IMR-90 (cell line): ENCODE data around the gene MTERF2. TPM values are rescaled to one million over a fixed set of nuclear protein-coding genes. Genes with fewer than 3 reads are reported as not detected.

Experiments used
- ATAC-seq: fragments of 200-7000 bp; cut with Tn5 transposase; 2 replicates; pipeline ENCODE4 v1.9.1; 2020; ENCODE audit warnings: low read depth, mild to moderate bottlenecking, moderate library complexity
- BruUV-seq: library from RNA; stranded (reverse); fragments of 400-500 nt; replicated peaks from 2 replicates; lab custom pipeline; 2021; lab: Mats Ljungman, UMichigan
- CTCF ChIA-PET: fragments of 300-600 bp; formaldehyde crosslinking; extraction: SDS; loops from one replicate; lab custom pipeline; 2021; ENCODE audit warnings: antibody characterized with exemption; lab: Yijun Ruan, JAX
- POLR2A ChIA-PET: fragments of 300-600 bp; sonication (Branson Sonifier 250); formaldehyde crosslinking; loops from one replicate; lab custom pipeline; 2022; ENCODE audit warnings: antibody characterized with exemption; ENCODE audit not compliant: unreplicated experiment; lab: Charles Lee
- DNase-seq: peaks from one replicate; pipeline ENCODE4 v3.0.0; 2013
- H2AFZ ChIP-seq: replicated peaks from 2 replicates; pipeline ENCODE3; 2013; ENCODE audit warnings: low read length, mild to moderate bottlenecking; ENCODE audit not compliant: poor library complexity
- H2AK5ac ChIP-seq: 2 replicates; pipeline ENCODE4 v1.6.1; 2013; ENCODE audit warnings: low read depth, low read length, inconsistent platforms
- H2AK9ac ChIP-seq: replicated peaks from 2 replicates; pipeline ENCODE3; 2013; ENCODE audit warnings: mild to moderate bottlenecking, low read depth, low read length, moderate library complexity; ENCODE audit not compliant: poor library complexity
- H2BK120ac ChIP-seq: 2 replicates; pipeline ENCODE4 v1.6.1; 2013; ENCODE audit warnings: low read depth, low read length, inconsistent platforms
- H2BK15ac ChIP-seq: 3 replicates; pipeline ENCODE4 v1.6.1; 2013; ENCODE audit warnings: low read depth, low read length, inconsistent platforms
- H2BK20ac ChIP-seq: 2 replicates; pipeline ENCODE4 v1.6.1; 2013; ENCODE audit warnings: low read depth, mild to moderate bottlenecking, inconsistent platforms, low read length, moderate library complexity
- H2BK5ac ChIP-seq: 2 replicates; pipeline ENCODE4 v1.6.1; 2013; ENCODE audit warnings: mild to moderate bottlenecking, low read depth, low read length, inconsistent platforms; ENCODE audit not compliant: poor library complexity, severe bottlenecking
- H3K14ac ChIP-seq: replicated peaks from 2 replicates; pipeline ENCODE4 v1.6.1; 2013; ENCODE audit warnings: low read depth, low read length, inconsistent platforms
- H3K18ac ChIP-seq: 2 replicates; pipeline ENCODE4 v1.6.1; 2013; ENCODE audit warnings: low read depth, low read length, control low read depth
- H3K23ac ChIP-seq: 2 replicates; pipeline ENCODE4 v1.6.1; 2013; ENCODE audit warnings: low read depth, low read length, inconsistent platforms
- H3K27ac ChIP-seq: 2 replicates; pipeline ENCODE4 v1.5.1; 2013; ENCODE audit warnings: mild to moderate bottlenecking, control low read depth, low read length; ENCODE audit not compliant: insufficient read depth
- H3K27me3 ChIP-seq: 2 replicates; pipeline ENCODE4 v1.6.1; 2013; ENCODE audit warnings: low read length; ENCODE audit not compliant: control insufficient read depth, insufficient read depth
- H3K36me3 ChIP-seq: 2 replicates; pipeline ENCODE4 v1.6.1; 2013; ENCODE audit warnings: low read length, mixed read lengths; ENCODE audit not compliant: control insufficient read depth, insufficient read depth
- H3K4ac ChIP-seq: 2 replicates; pipeline ENCODE4 v1.6.1; 2013; ENCODE audit warnings: low read depth, low read length, inconsistent platforms
- H3K4me1 ChIP-seq: 2 replicates; pipeline ENCODE4 v1.6.1; 2013; ENCODE audit warnings: low read length, mixed read lengths; ENCODE audit not compliant: control insufficient read depth, insufficient read depth
- H3K4me2 ChIP-seq: 2 replicates; pipeline ENCODE4 v1.6.1; 2013; ENCODE audit warnings: low read depth, mild to moderate bottlenecking, control low read depth, low read length, moderate library complexity
- H3K4me3 ChIP-seq: 2 replicates; pipeline ENCODE4 v1.5.1; 2013; ENCODE audit warnings: low read depth, mild to moderate bottlenecking, control low read depth, low read length, moderate library complexity; ENCODE audit not compliant: insufficient read depth
- H3K56ac ChIP-seq: 2 replicates; pipeline ENCODE4 v1.6.1; 2013; ENCODE audit warnings: low read length, inconsistent platforms; ENCODE audit not compliant: insufficient read depth; ENCODE audit errors: extremely low read depth
- H3K79me1 ChIP-seq, 2 experiments: 2 replicates each; pipeline ENCODE4 v1.6.1; 2013; ENCODE audit warnings: low read length in 2 of 2, inconsistent platforms in 1 of 2, low read depth in 1 of 2
- H3K9ac ChIP-seq: 2 replicates; pipeline ENCODE4 v1.6.1; 2013; ENCODE audit warnings: low read depth, low read length, control low read depth
- H3K9me1 ChIP-seq: 2 replicates; pipeline ENCODE4 v1.6.1; 2013; ENCODE audit warnings: low read length, inconsistent platforms; ENCODE audit not compliant: insufficient read depth
- H3K9me3 ChIP-seq: 2 replicates; pipeline ENCODE4 v1.6.1; 2013; ENCODE audit warnings: low read length; ENCODE audit not compliant: control insufficient read depth, insufficient read depth
- H4K20me1 ChIP-seq: 2 replicates; pipeline ENCODE4 v1.6.1; 2013; ENCODE audit warnings: low read length, inconsistent platforms; ENCODE audit not compliant: insufficient read depth
- H4K5ac ChIP-seq: 2 replicates; pipeline ENCODE4 v1.6.1; 2013; ENCODE audit warnings: mild to moderate bottlenecking, low read depth, low read length, control low read depth
- H4K8ac ChIP-seq, 2 experiments: 2 replicates each; pipeline ENCODE4 v1.6.1; 2013; ENCODE audit warnings: low read depth in 2 of 2, low read length in 2 of 2, control low read depth in 1 of 2, inconsistent platforms in 1 of 2
- H4K91ac ChIP-seq: 2 replicates; pipeline ENCODE4 v1.6.1; 2013; ENCODE audit warnings: low read depth, low read length, inconsistent platforms; ENCODE audit not compliant: insufficient read depth
- BHLHE40 ChIP-seq: fragments of 150-350 bp; IDR thresholded peaks from 2 replicates; pipeline ENCODE4 v1.6.1; 2016; ENCODE audit warnings: mild to moderate bottlenecking, low read depth, low read length
- CEBPB ChIP-seq: IDR thresholded peaks from 2 replicates; pipeline ENCODE4 v1.6.1; 2012; ENCODE audit warnings: low read depth, low read length, improper control_type of control experiment
- CHD1 ChIP-seq: IDR thresholded peaks from 2 replicates; pipeline ENCODE4 v1.6.1; 2012; ENCODE audit warnings: low read depth, low read length, improper control_type of control experiment
- CTCF ChIP-seq: conservative IDR thresholded peaks from 2 replicates; pipeline ENCODE4 v1.5.1; 2012; ENCODE audit warnings: mild to moderate bottlenecking, low read depth, low read length, improper control_type of control experiment
- ELK1 ChIP-seq: fragments of 150-350 bp; IDR thresholded peaks from 2 replicates; pipeline ENCODE4 v1.6.1; 2016; ENCODE audit warnings: low read depth, mild to moderate bottlenecking, low read length, moderate library complexity, borderline replicate concordance
- FOS ChIP-seq: fragments of 150-350 bp; IDR thresholded peaks from 2 replicates; pipeline ENCODE4 v1.6.1; 2016; ENCODE audit warnings: low read depth, low read length
- MAFK ChIP-seq: IDR thresholded peaks from 2 replicates; pipeline ENCODE4 v1.6.1; 2012; ENCODE audit warnings: low read depth, low read length, improper control_type of control experiment
- MXI1 ChIP-seq: IDR thresholded peaks from 2 replicates; pipeline ENCODE4 v1.6.1; 2012; ENCODE audit warnings: low read depth, mild to moderate bottlenecking, low read length, moderate library complexity, borderline replicate concordance
- RCOR1 ChIP-seq: IDR thresholded peaks from 2 replicates; pipeline ENCODE4 v1.6.1; 2012; ENCODE audit warnings: mild to moderate bottlenecking, low read length, improper control_type of control experiment; ENCODE audit not compliant: insufficient replicate concordance
- RFX5 ChIP-seq: IDR thresholded peaks from 2 replicates; pipeline ENCODE4 v1.8.0; 2012; ENCODE audit warnings: low read depth, mild to moderate bottlenecking, low read length, moderate library complexity
- USF2 ChIP-seq: fragments of 150-350 bp; IDR thresholded peaks from 2 replicates; pipeline ENCODE4 v1.6.1; 2017; ENCODE audit warnings: mild to moderate bottlenecking, antibody characterized with exemption, low read length, low read depth
- WGBS, 2 experiments: methylation state at CpG; one replicate each; pipeline versions ENCODE4 v1.1.5 to v1.1.7; 2013; ENCODE audit warnings: missing lambda C conversion rate in 2 of 2; ENCODE audit not compliant: insufficient read length in 1 of 2; ENCODE audit errors: extremely low coverage in 2 of 2; 5-methylcytosine and 5-hydroxymethylcytosine counted together
- dilution Hi-C: fragments of 300-500 bp; cut with HindIII; formaldehyde crosslinking; loops from one replicate; pipeline ENCODE4 v1.14.3; 2018; ENCODE audit warnings: low sequenced_read_pairs; ENCODE audit not compliant: unreplicated experiment
- in situ Hi-C: fragments of 300-500 bp; cut with MboI; formaldehyde crosslinking; loops from 3 replicates; pipeline ENCODE4 v1.14.3; 2019; ENCODE audit warnings: low sequenced_read_pairs, inconsistent platforms, mixed read lengths
- intact Hi-C: fragments of 100-400 bp; cut with micrococcal nuclease; formaldehyde crosslinking; loops from 2 replicates; pipeline ENCODE4 v1.10.0; 2022
- polyA plus RNA-seq, 3 experiments: library from polyadenylated mRNA; depleted of rRNA; stranded (reverse); fragments of >200 nt; gene quantifications; 2 replicates each; pipeline ENCODE4 v1.2.3, GENCODE V29; 2012; ENCODE audit warnings: low replicate concordance in 1 of 3
- total RNA-seq: library from RNA; depleted of rRNA; stranded (reverse); fragments of >200 nt; gene quantifications from 2 replicates; pipeline ENCODE4 v1.2.3, GENCODE V29; 2012

The MTERF2 gene
- total and polyA plus RNA-seq, 2 of the 4 experiments (the other 2 are of a cell fraction): 3.0 to 3.8 TPM

GRCh38 chr12:107014055-107014454, 27.1 kb upstream of the MTERF2 start:
- Histone ChIP-seq H4K5ac (no peak overlapping the region), H3K23ac (no peak overlapping the region), H3K4ac (no peak overlapping the region), H3K27me3 (no peaks in the 10 kb centered on the region), H4K91ac (no peak overlapping the region), H3K18ac (no peak overlapping the region), H3K9ac (no peak overlapping the region), H3K4me3 (no peak overlapping the region), H4K20me1 (no peaks in the 10 kb centered on the region), H3K27ac (no peak overlapping the region), H3K36me3 (peaks cover 1% of the 10 kb centered on the region; the same call in 1 of the 2 replicates), H4K8ac (no peak overlapping the region), H2BK5ac (no peak overlapping the region), H3K4me2 (no peak overlapping the region), H2BK20ac (no peak overlapping the region), H2AFZ (no peak overlapping the region), H3K14ac (no peak overlapping the region), H2AK5ac (no peak overlapping the region), H3K9me3 (no peaks in the 10 kb centered on the region), H3K9me1 (no peaks in the 10 kb centered on the region), H3K4me1 (no peaks in the 10 kb centered on the region), H3K56ac (no peak overlapping the region), H2BK120ac (no peak overlapping the region), H2AK9ac (no peak overlapping the region), H2BK15ac (no peak overlapping the region), H3K79me1 (peaks cover 0 to 2% of the 10 kb centered on the region in 2 experiments; a peak in 3 of 4 replicates)
- WGBS, 2 experiments: no CpG with 5 or more reads among the region's 3 CpGs
- intact Hi-C loops (no loop called here), dilution Hi-C loops (no loop called here), in situ Hi-C loops (no loop called here)
- TF ChIP-seq BHLHE40: no peak
- TF ChIP-seq CEBPB: no peak
- no peak for TF ChIP-seq RCOR1
- TF ChIP-seq ELK1: no peak
- no peak for TF ChIP-seq USF2
- TF ChIP-seq MXI1: no peak
- no peak for TF ChIP-seq CTCF
- no peak for TF ChIP-seq CHD1
- no peak for TF ChIP-seq FOS
- TF ChIP-seq MAFK: no peak
- TF ChIP-seq RFX5: no peak
- BruUV-seq: no TSS peak
- POLR2A ChIA-PET: no interaction called here
- no peak for ATAC-seq
- CTCF ChIA-PET: no interaction called here
- no peak for DNase-seq
